ENCODE data around the gene PLEK2. TPM values are rescaled to one million over a fixed set of nuclear protein-coding genes. Genes with fewer than 3 reads are reported as not detected.
"Not testable (repeated sequence)": the region's sequence is repeated elsewhere in the genome, so short reads cannot be mapped to it uniquely, and the experiment has no call there.

PLEK2 gene
- polyA plus RNA-seq, 1 donor (not counting 4 experiments of a cell fraction or from before 2014, with no cell fraction given): 219 TPM

DNA sequence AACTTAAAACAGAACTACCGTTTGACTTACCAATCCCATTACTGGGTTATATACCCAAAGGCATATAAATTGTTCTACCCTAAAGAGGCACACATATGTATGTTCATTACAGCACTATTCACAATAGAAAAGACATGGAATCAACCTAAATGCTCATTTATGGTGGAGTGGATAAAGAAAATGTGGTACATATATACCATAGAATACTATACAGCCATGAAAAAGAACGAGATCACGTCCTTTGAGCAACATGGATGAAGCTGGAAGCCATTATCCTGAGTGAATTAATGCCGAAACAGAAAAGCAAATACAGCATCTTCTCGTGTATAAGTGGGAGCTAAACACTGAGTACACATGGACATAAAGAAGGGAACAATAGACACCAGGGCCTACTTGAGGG, 44.8 kb upstream of the PLEK2 start:
- no peaks in the 10 kb centered on the region for H3K9me3 ChIP-seq (ENCODE audit: control insufficient read depth, low read depth, low read length)
- no peaks in the 10 kb centered on the region for H4K20me1 ChIP-seq (ENCODE audit: control insufficient read depth, extremely low read depth, insufficient read depth, low read length)
- H3K4me2 ChIP-seq (ENCODE audit: control insufficient read depth, extremely low read depth, insufficient read depth, low read depth, low read length): no peak overlapping the region
- H3K27ac ChIP-seq (ENCODE audit: control insufficient read depth, insufficient read depth, low read length): no peak overlapping the region
- no peak overlapping the region for H3K4me3 ChIP-seq (ENCODE audit: control insufficient read depth in 2 of 3, extremely low read depth in 1 of 3, insufficient read depth in 2 of 3, low read depth in 1 of 3, low read length in 3 of 3)
- no peaks in the 10 kb centered on the region for H3K27me3 ChIP-seq (ENCODE audit: control insufficient read depth, extremely low read depth, insufficient read depth, low read length)
- H3K36me3 ChIP-seq (ENCODE audit: control insufficient read depth in 2 of 2, extremely low read depth in 1 of 2, insufficient read depth in 2 of 2, low read length in 2 of 2): no peaks in the 10 kb centered on the region
- TF ChIP-seq EZH2 (IDR thresholded peaks at IDR 0.05; ENCODE audit: low read length): no peak
- TF ChIP-seq, protein P1, sequence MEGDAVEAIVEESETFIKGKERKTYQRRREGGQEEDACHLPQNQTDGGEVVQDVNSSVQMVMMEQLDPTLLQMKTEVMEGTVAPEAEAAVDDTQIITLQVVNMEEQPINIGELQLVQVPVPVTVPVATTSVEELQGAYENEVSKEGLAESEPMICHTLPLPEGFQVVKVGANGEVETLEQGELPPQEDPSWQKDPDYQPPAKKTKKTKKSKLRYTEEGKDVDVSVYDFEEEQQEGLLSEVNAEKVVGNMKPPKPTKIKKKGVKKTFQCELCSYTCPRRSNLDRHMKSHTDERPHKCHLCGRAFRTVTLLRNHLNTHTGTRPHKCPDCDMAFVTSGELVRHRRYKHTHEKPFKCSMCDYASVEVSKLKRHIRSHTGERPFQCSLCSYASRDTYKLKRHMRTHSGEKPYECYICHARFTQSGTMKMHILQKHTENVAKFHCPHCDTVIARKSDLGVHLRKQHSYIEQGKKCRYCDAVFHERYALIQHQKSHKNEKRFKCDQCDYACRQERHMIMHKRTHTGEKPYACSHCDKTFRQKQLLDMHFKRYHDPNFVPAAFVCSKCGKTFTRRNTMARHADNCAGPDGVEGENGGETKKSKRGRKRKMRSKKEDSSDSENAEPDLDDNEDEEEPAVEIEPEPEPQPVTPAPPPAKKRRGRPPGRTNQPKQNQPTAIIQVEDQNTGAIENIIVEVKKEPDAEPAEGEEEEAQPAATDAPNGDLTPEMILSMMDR (optimal IDR thresholded peaks at IDR 0.05 in 1 of 3, IDR thresholded peaks at IDR 0.05 in 1 of 3, conservative IDR thresholded peaks at IDR 0.05 in 1 of 3; ENCODE audit: extremely low read depth in 1 of 3, insufficient read depth in 2 of 3, low read length in 3 of 3): no peak
- H3K9me1 ChIP-seq (ENCODE audit: control insufficient read depth, extremely low read depth, insufficient read depth, low read length): no peaks in the 10 kb centered on the region
- H2AFZ ChIP-seq (ENCODE audit: control insufficient read depth, low read length): no peak overlapping the region
- dilution Hi-C loops (cut with MboI; ENCODE audit: extremely low pct_ligation_motif_present, low sequenced_read_pairs): no loop called here
- DNase-seq (ENCODE audit: low read depth, low spot score) (no peak), FAIRE-seq (no peak)
- H3K79me2 ChIP-seq (ENCODE audit: control insufficient read depth, insufficient read depth, low read length): no peaks in the 10 kb centered on the region
- H3K4me1 ChIP-seq (ENCODE audit: control insufficient read depth, extremely low read depth, insufficient read depth, low read length): peaks cover 9% of the 10 kb centered on the region
- H3K9ac ChIP-seq (ENCODE audit: control insufficient read depth, extremely low read depth, insufficient read depth, low read length): no peak overlapping the region

DNA sequence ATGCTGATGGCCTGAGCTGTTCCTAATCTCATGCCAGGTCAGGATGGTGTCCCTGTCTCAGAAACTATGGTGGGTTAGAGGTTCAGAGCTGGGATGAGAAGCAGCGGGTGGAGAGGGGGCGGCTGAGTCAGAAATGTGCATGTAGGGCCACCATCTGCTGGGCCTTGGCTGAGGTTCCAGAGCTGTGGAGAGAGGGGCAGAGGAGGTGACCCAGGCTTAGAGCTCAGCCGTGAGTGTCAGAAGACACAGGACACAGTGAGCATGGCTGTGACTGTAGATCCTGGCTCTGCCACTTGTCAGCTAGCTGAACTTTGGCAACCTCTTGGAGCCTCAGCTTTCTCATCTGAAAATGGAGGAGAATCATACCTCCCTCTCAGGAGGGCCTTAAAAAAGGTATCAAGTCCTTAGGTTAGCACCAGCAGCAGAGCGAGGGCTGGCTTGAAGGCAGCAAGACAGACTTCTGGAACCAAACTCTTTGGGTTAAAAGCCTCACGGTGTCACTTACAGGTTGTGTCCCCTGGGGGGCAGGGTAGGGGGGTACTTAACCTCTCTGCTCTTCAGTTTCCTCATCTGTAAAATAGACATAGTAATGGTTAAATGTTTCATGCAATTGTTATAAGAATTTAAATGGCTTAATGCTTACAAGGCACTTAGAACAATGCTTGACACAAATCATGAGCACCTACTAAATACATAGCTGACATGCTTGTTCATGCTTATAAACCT, 41.8 kb upstream of the PLEK2 start:
- no peaks in the 10 kb centered on the region for H4K20me1 ChIP-seq (ENCODE audit: control insufficient read depth, extremely low read depth, insufficient read depth, low read length)
- no peak overlapping the region for H3K27ac ChIP-seq (ENCODE audit: control insufficient read depth, insufficient read depth, low read length)
- H2AFZ ChIP-seq (ENCODE audit: control insufficient read depth, low read length): no peak overlapping the region
- DNase-seq (ENCODE audit: low read depth, low spot score): no peak
- peaks cover 2% of the 10 kb centered on the region for H3K4me1 ChIP-seq (ENCODE audit: control insufficient read depth, extremely low read depth, insufficient read depth, low read length)
- H3K79me2 ChIP-seq (ENCODE audit: control insufficient read depth, insufficient read depth, low read length): no peaks in the 10 kb centered on the region
- H3K27me3 ChIP-seq (ENCODE audit: control insufficient read depth, extremely low read depth, insufficient read depth, low read length): no peaks in the 10 kb centered on the region
- dilution Hi-C loops (cut with MboI; ENCODE audit: extremely low pct_ligation_motif_present, low sequenced_read_pairs): no loop called here
- H3K9me1 ChIP-seq (ENCODE audit: control insufficient read depth, extremely low read depth, insufficient read depth, low read length): no peaks in the 10 kb centered on the region
- FAIRE-seq: no peak
- no peak overlapping the region for H3K4me3 ChIP-seq (ENCODE audit: control insufficient read depth in 2 of 3, extremely low read depth in 1 of 3, insufficient read depth in 2 of 3, low read depth in 1 of 3, low read length in 3 of 3)
- TF ChIP-seq, protein P1 (optimal IDR thresholded peaks at IDR 0.05 in 1 of 3, IDR thresholded peaks at IDR 0.05 in 1 of 3, conservative IDR thresholded peaks at IDR 0.05 in 1 of 3; ENCODE audit: extremely low read depth in 1 of 3, insufficient read depth in 2 of 3, low read length in 3 of 3): no peak
- TF ChIP-seq EZH2 (IDR thresholded peaks at IDR 0.05; ENCODE audit: low read length): no peak
- no peak overlapping the region for H3K9ac ChIP-seq (ENCODE audit: control insufficient read depth, extremely low read depth, insufficient read depth, low read length)
- H3K9me3 ChIP-seq (ENCODE audit: control insufficient read depth, low read depth, low read length): peaks cover 2% of the 10 kb centered on the region
- no peaks in the 10 kb centered on the region for H3K36me3 ChIP-seq (ENCODE audit: control insufficient read depth in 2 of 2, extremely low read depth in 1 of 2, insufficient read depth in 2 of 2, low read length in 2 of 2)
- H3K4me2 ChIP-seq (ENCODE audit: control insufficient read depth, extremely low read depth, insufficient read depth, low read depth, low read length): no peak overlapping the region

DNA sequence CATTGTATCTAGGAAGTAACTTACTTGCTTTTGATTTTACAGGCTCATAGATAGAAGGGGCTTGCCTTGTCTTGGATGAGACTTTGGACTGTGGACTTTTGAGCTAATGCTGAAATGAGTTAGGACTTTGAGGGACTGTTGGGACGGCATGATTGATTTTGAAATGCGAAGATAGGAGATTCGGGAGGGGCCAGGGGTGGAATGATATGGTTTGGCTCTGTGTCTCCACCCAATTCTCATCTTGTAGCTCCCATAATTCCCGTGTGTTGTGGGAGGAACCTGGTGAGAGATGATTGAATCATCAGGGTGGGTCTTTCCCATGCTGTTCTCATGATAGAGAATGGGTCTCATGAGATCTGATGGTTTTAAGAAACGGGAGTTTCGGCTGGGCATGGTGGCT, 39.7 kb upstream of the PLEK2 start:
- H2AFZ ChIP-seq (ENCODE audit: control insufficient read depth, low read length); H3K4me1 ChIP-seq (ENCODE audit: control insufficient read depth, extremely low read depth, insufficient read depth, low read length); H3K79me2 ChIP-seq (ENCODE audit: control insufficient read depth, insufficient read depth, low read length); FAIRE-seq; H3K9me1 ChIP-seq (ENCODE audit: control insufficient read depth, extremely low read depth, insufficient read depth, low read length); H4K20me1 ChIP-seq (ENCODE audit: control insufficient read depth, extremely low read depth, insufficient read depth, low read length); H3K9me3 ChIP-seq (ENCODE audit: control insufficient read depth, low read depth, low read length); DNase-seq (ENCODE audit: low read depth, low spot score); H3K4me2 ChIP-seq (ENCODE audit: control insufficient read depth, extremely low read depth, insufficient read depth, low read depth, low read length); H3K36me3 ChIP-seq (ENCODE audit: control insufficient read depth in 2 of 2, extremely low read depth in 1 of 2, insufficient read depth in 2 of 2, low read length in 2 of 2); H3K27me3 ChIP-seq (ENCODE audit: control insufficient read depth, extremely low read depth, insufficient read depth, low read length); H3K9ac ChIP-seq (ENCODE audit: control insufficient read depth, extremely low read depth, insufficient read depth, low read length); dilution Hi-C loops (cut with MboI; ENCODE audit: extremely low pct_ligation_motif_present, low sequenced_read_pairs); H3K4me3 ChIP-seq (ENCODE audit: control insufficient read depth in 2 of 3, extremely low read depth in 1 of 3, insufficient read depth in 2 of 3, low read depth in 1 of 3, low read length in 3 of 3); H3K27ac ChIP-seq (ENCODE audit: control insufficient read depth, insufficient read depth, low read length): not testable (repeated sequence)
